H1 (cell line): ENCODE measurements around the gene AIPL1. TPM values are rescaled to one million over a fixed set of nuclear protein-coding genes. Genes with fewer than 3 reads are reported as not detected.

Source experiments
- CTCF ChIA-PET: fragments of 300-600 bp; sonication (Branson Sonifier 250); formaldehyde crosslinking; loops from one replicate; lab custom pipeline; 2021; ENCODE audit not compliant: partially characterized antibody; lab: Charles Lee
- POLR2A ChIA-PET: fragments of 300-600 bp; sonication (Branson Sonifier 250); formaldehyde crosslinking; loops from one replicate; lab custom pipeline; 2021; ENCODE audit warnings: inconsistent platforms; ENCODE audit not compliant: partially characterized antibody; lab: Charles Lee
- DNase-seq, 2 experiments: peaks; one replicate each; pipeline versions ENCODE4 v3.0.0 to v3.0.0-alpha.2; 2010 to 2022; ENCODE audit warnings: low spot score in 2 of 2, low read depth in 1 of 2, mixed read lengths in 1 of 2
- FAIRE-seq: peaks from 2 replicates; lab custom pipeline; 2011; peaks lifted over from hg19 to GRCh38; lab: Jason Lieb, UNC
- H2AFZ ChIP-seq: 2 replicates; pipeline ENCODE4 v1.8.1; 2012; ENCODE audit warnings: low read length, inconsistent platforms
- H2AK5ac ChIP-seq: 2 replicates; pipeline ENCODE4 v1.6.1; 2013; ENCODE audit warnings: low read depth, low read length
- H2BK120ac ChIP-seq: replicated peaks from 2 replicates; pipeline ENCODE3; 2013; ENCODE audit warnings: low read depth, low read length, inconsistent platforms
- H2BK12ac ChIP-seq: 2 replicates; pipeline ENCODE4 v1.6.1; 2013; ENCODE audit warnings: low read depth, low read length
- H2BK15ac ChIP-seq: 2 replicates; pipeline ENCODE4 v1.6.1; 2013; ENCODE audit warnings: low read length
- H2BK20ac ChIP-seq: 2 replicates; pipeline ENCODE4 v1.6.1; 2013; ENCODE audit warnings: low read length
- H2BK5ac ChIP-seq: 2 replicates; pipeline ENCODE4 v1.6.1; 2013; ENCODE audit warnings: low read depth, low read length
- H3K14ac ChIP-seq: 2 replicates; pipeline ENCODE4 v1.6.1; 2013; ENCODE audit warnings: inconsistent platforms; ENCODE audit not compliant: insufficient read length
- H3K18ac ChIP-seq: 2 replicates; pipeline ENCODE4 v1.6.1; 2013; ENCODE audit warnings: low read length; ENCODE audit errors: extremely low read depth
- H3K23ac ChIP-seq: 2 replicates; pipeline ENCODE4 v1.6.1; 2013; ENCODE audit warnings: inconsistent platforms; ENCODE audit not compliant: insufficient read length
- H3K23me2 ChIP-seq: 2 replicates; pipeline ENCODE4 v1.6.1; 2013; ENCODE audit warnings: low read depth, low read length
- H3K27ac ChIP-seq: 2 replicates; pipeline ENCODE4 v1.6.1; 2011; ENCODE audit warnings: low read depth, low read length, inconsistent platforms
- H3K27me3 ChIP-seq, 4 experiments: replicated peaks in 1 of 4; 1 replicate in 1 of 4; 2 replicates in 3 of 4; pipeline versions ENCODE4 v1.6.1 to v1.8.1; 2011 to 2013; ENCODE audit warnings: low read length in 3 of 4, mild to moderate bottlenecking in 3 of 4, inconsistent platforms in 2 of 4, mixed read lengths in 2 of 4, moderate library complexity in 1 of 4; ENCODE audit not compliant: control insufficient read depth in 3 of 4, insufficient read depth in 3 of 4; ENCODE audit errors: extremely low read depth in 1 of 4
- H3K36me3 ChIP-seq, 4 experiments: 2 replicates each; pipeline versions ENCODE4 v1.6.1 to v1.8.1; 2011 to 2013; ENCODE audit warnings: mild to moderate bottlenecking in 4 of 4, low read length in 3 of 4, moderate library complexity in 2 of 4, control low read depth in 1 of 4, inconsistent platforms in 1 of 4; ENCODE audit not compliant: insufficient read depth in 4 of 4, control insufficient read depth in 2 of 4
- H3K4ac ChIP-seq: replicated peaks from 2 replicates; pipeline ENCODE3; 2013; ENCODE audit warnings: low read length, low read depth, mixed read lengths, inconsistent platforms; ENCODE audit not compliant: insufficient read length
- H3K4me1 ChIP-seq, 4 experiments: replicated peaks in 1 of 4; 1 replicate in 1 of 4; 2 replicates in 3 of 4; pipeline versions ENCODE4 v1.6.1 to v1.8.1; 2011 to 2013; ENCODE audit warnings: low read length in 3 of 4, inconsistent platforms in 2 of 4, mixed read lengths in 1 of 4; ENCODE audit not compliant: insufficient read depth in 4 of 4, control insufficient read depth in 3 of 4
- H3K4me2 ChIP-seq, 2 experiments: 2 replicates each; pipeline versions ENCODE4 v1.6.1 to v1.8.1; 2011 to 2013; ENCODE audit warnings: low read depth in 2 of 2, low read length in 2 of 2, control low read depth in 1 of 2, inconsistent platforms in 1 of 2, mild to moderate bottlenecking in 1 of 2; ENCODE audit not compliant: insufficient read depth in 1 of 2
- H3K4me3 ChIP-seq, 4 experiments: fragments of 200-600, 300-600 bp in 1 of 4; sonication (generic), shearing (Covaris generic), sonication (Bioruptor Twin) in 1 of 4; 2 replicates each; pipeline versions ENCODE4 v1.5.1 to v1.8.1; 2011 to 2016; ENCODE audit warnings: low read length in 4 of 4, low read depth in 3 of 4, control low read depth in 2 of 4, inconsistent platforms in 2 of 4, mild to moderate bottlenecking in 2 of 4, mixed read lengths in 1 of 4, moderate library complexity in 1 of 4; ENCODE audit not compliant: insufficient read depth in 2 of 4; ENCODE audit errors: extremely low read depth in 1 of 4
- H3K56ac ChIP-seq: replicated peaks from 2 replicates; pipeline ENCODE3; 2013; ENCODE audit warnings: low read depth, mild to moderate bottlenecking, mixed read lengths, low read length, inconsistent platforms; ENCODE audit not compliant: insufficient read length
- H3K79me1 ChIP-seq: 2 replicates; pipeline ENCODE4 v1.6.1; 2013; ENCODE audit warnings: low read depth, low read length, control low read depth
- H3K79me2 ChIP-seq, 2 experiments: 2 replicates each; pipeline versions ENCODE4 v1.6.1 to v1.8.1; 2012 to 2013; ENCODE audit warnings: low read length in 2 of 2, mild to moderate bottlenecking in 2 of 2, inconsistent platforms in 1 of 2; ENCODE audit not compliant: insufficient read depth in 2 of 2, control insufficient read depth in 1 of 2
- H3K9ac ChIP-seq, 4 experiments: replicated peaks in 1 of 4; 1 replicate in 1 of 4; 2 replicates in 3 of 4; pipeline versions ENCODE4 v1.6.1 to v1.8.1; 2011 to 2013; ENCODE audit warnings: low read depth in 3 of 4, low read length in 3 of 4, control low read depth in 2 of 4, mild to moderate bottlenecking in 2 of 4, moderate library complexity in 2 of 4, inconsistent platforms in 1 of 4; ENCODE audit errors: extremely low read depth in 1 of 4
- H3K9me3 ChIP-seq, 2 experiments: 2 replicates each; pipeline versions ENCODE4 v1.6.1 to v1.8.1; 2012 to 2013; ENCODE audit warnings: mild to moderate bottlenecking in 2 of 2, moderate library complexity in 2 of 2, control low read depth in 1 of 2, inconsistent platforms in 1 of 2, low read depth in 1 of 2, low read length in 1 of 2, mixed read lengths in 1 of 2; ENCODE audit not compliant: insufficient read depth in 2 of 2
- H4K20me1 ChIP-seq, 2 experiments: replicated peaks in 1 of 2; 2 replicates each; pipeline versions ENCODE3 to v1.8.1; 2011 to 2013; ENCODE audit warnings: inconsistent platforms in 2 of 2, low read length in 2 of 2, mild to moderate bottlenecking in 1 of 2; ENCODE audit not compliant: insufficient read depth in 2 of 2, control insufficient read depth in 1 of 2
- H4K5ac ChIP-seq: 2 replicates; pipeline ENCODE4 v1.6.1; 2013; ENCODE audit warnings: low read length, low read depth, mixed read lengths, inconsistent platforms; ENCODE audit not compliant: insufficient read length
- H4K8ac ChIP-seq: 2 replicates; pipeline ENCODE4 v1.8.0; 2013; ENCODE audit warnings: mild to moderate bottlenecking, moderate library complexity, low read length, inconsistent platforms; ENCODE audit not compliant: insufficient read depth; ENCODE audit errors: extremely low read depth
- H4K91ac ChIP-seq: replicated peaks from 2 replicates; pipeline ENCODE3; 2013; ENCODE audit warnings: low read length, mixed read lengths, inconsistent platforms; ENCODE audit not compliant: insufficient read length
- ASH2L ChIP-seq: fragments of 200-600, 300-600 bp; sonication (generic); IDR thresholded peaks from one replicate; pipeline ENCODE4 v1.7.1; 2017; ENCODE audit warnings: low read length
- ATF2 ChIP-seq: IDR thresholded peaks from 2 replicates; pipeline ENCODE4 v1.6.1; 2012; ENCODE audit warnings: low read length, inconsistent platforms
- KDM4A ChIP-seq: IDR thresholded peaks from one replicate; pipeline ENCODE4 v1.7.1; 2012; ENCODE audit warnings: low read depth, mild to moderate bottlenecking, moderate library complexity, low read length, inconsistent platforms; ENCODE audit not compliant: severe bottlenecking
- MAFK ChIP-seq: IDR thresholded peaks from 2 replicates; pipeline ENCODE4 v1.6.1; 2012; ENCODE audit warnings: low read depth, mild to moderate bottlenecking, improper control_type of control experiment, low read length
- PHF8 ChIP-seq: fragments of 200-600 bp; sonication (generic); conservative IDR thresholded peaks from 2 replicates; pipeline ENCODE4 v1.7.1; 2012; ENCODE audit warnings: low read depth, mild to moderate bottlenecking, inconsistent platforms, low read length, moderate library complexity
- POLR2A ChIP-seq, 2 experiments: IDR thresholded peaks; 1 replicate in 1 of 2; 2 replicates in 1 of 2; pipeline ENCODE4 v1.6.1; 2011; ENCODE audit warnings: low read depth in 2 of 2, low read length in 2 of 2, mild to moderate bottlenecking in 2 of 2; ENCODE audit errors: control extremely low read depth in 1 of 2
- POU5F1 ChIP-seq: IDR thresholded peaks from 2 replicates; pipeline ENCODE4 v1.6.1; 2011; ENCODE audit warnings: low read depth, mild to moderate bottlenecking, low read length, moderate library complexity
- RXRA ChIP-seq: IDR thresholded peaks from 2 replicates; pipeline ENCODE4 v1.6.1; 2011; ENCODE audit warnings: low read depth, mild to moderate bottlenecking, low read length, moderate library complexity; ENCODE audit not compliant: insufficient read depth
- SAP30 ChIP-seq: fragments of 300-600 bp; sonication (generic); IDR thresholded peaks from 2 replicates; pipeline ENCODE4 v1.7.1; 2012; ENCODE audit warnings: low read length, moderate library complexity, mild to moderate bottlenecking, inconsistent platforms; ENCODE audit not compliant: insufficient read depth, insufficient replicate concordance
- SP4 ChIP-seq: IDR thresholded peaks from 2 replicates; pipeline ENCODE4 v1.6.1; 2012; ENCODE audit warnings: low read length, inconsistent platforms
- TCF12 ChIP-seq: IDR thresholded peaks from 2 replicates; pipeline ENCODE4 v1.6.1; 2011; ENCODE audit warnings: low read depth, mild to moderate bottlenecking, low read length
- TEAD4 ChIP-seq: IDR thresholded peaks from 2 replicates; pipeline ENCODE4 v1.6.1; 2012; ENCODE audit warnings: low read depth, low read length, inconsistent platforms, mixed read lengths
- ZNF274 ChIP-seq: IDR thresholded peaks from 2 replicates; pipeline ENCODE4 v1.7.0; 2012; ENCODE audit warnings: low read length, borderline replicate concordance; ENCODE audit errors: extremely low read depth
- WGBS, 2 experiments: shearing (Covaris generic) in 1 of 2; methylation state at CpG; one replicate each; pipeline versions ENCODE4 v1.1.6 to v1.1.7; 2013 to 2015; ENCODE audit warnings: low lambda C conversion rate in 2 of 2, mixed read lengths in 2 of 2, inconsistent platforms in 1 of 2, low coverage in 1 of 2, missing lambda C conversion rate in 1 of 2; ENCODE audit not compliant: insufficient replicate concordance in 2 of 2, insufficient coverage in 1 of 2, insufficient read length in 1 of 2; ENCODE audit errors: extremely low coverage in 1 of 2, missing lambda C conversion rate in 1 of 2; 5-methylcytosine and 5-hydroxymethylcytosine counted together
- polyA plus RNA-seq, 7 experiments: library from polyadenylated mRNA; depleted of rRNA in 3 of 7; stranded (reverse) in 5 of 7; unstranded in 2 of 7; fragments of >200 nt in 5 of 7; fragments of 200-250 nt in 2 of 7; gene quantifications; 1 replicate in 5 of 7; 2 replicates in 1 of 7; 4 replicates in 1 of 7; pipeline versions ENCODE4 v1.2.1 to v1.2.3, GENCODE V29; 2011 to 2013; ENCODE audit warnings: missing spikeins in 2 of 7, mixed read lengths in 2 of 7
- total RNA-seq: library from RNA; stranded (reverse); fragmentation: NEBNext Ultra II Directional; extraction: Animal tissue kit (Norgen Biotek cat#: 25700); gene quantifications from 2 replicates; pipeline ENCODE4 v1.2.1, GENCODE V29; 2021

The AIPL1 gene
- total and polyA plus RNA-seq, 2 of the 8 experiments (the other 6 are each of a cell fraction or from before 2014, with no cell fraction given) = 0.56 to 0.71 TPM

GRCh38 chr17:6462692-6463091, 27.8 kb upstream of the AIPL1 start:
- 81% methylated on average over 2 of the region's 2 CpGs; no CpG with 5 or more reads in 1 of the 2 experiments for whole genome bisulfite sequencing, 2 experiments
- H3K79me2 ChIP-seq = no peaks in the 10 kb centered on the region
- peak overlapping the region; percentile 88; the same call in 1 of the 2 replicates for H2BK15ac ChIP-seq
- no peak overlapping the region; the same call in 1 of the 2 replicates for H3K27ac ChIP-seq
- peak overlapping the region; percentile 32 for H3K4ac ChIP-seq
- H3K9ac ChIP-seq = no peak overlapping the region
- no peak overlapping the region for H3K14ac ChIP-seq
- peak overlapping the region; percentile 70 for H4K91ac ChIP-seq
- H3K36me3 ChIP-seq = no peaks in the 10 kb centered on the region
- no peak overlapping the region for H3K23ac ChIP-seq
- no peak overlapping the region for H2BK20ac ChIP-seq
- 0 out of 4 replicates have a peak overlapping the region, but pooled peaks of 1 of the 2 experiments have one; percentile 32 for H3K4me2 ChIP-seq
- no peak overlapping the region for H2BK5ac ChIP-seq
- H3K56ac ChIP-seq = no peak overlapping the region
- H3K27me3 ChIP-seq = no peaks in the 10 kb centered on the region; a peak in 2 of 7 replicates
- no peak overlapping the region for H2AK5ac ChIP-seq
- POLR2A ChIA-PET = interaction anchor here (0.7 to 7.4 kb wide), 7 partner anchors 8 to 97 kb away, joined by 3 to 34 read pairs (median 4); partner anchors contain the start of gene PIMREG
- H4K8ac ChIP-seq = no peak overlapping the region
- no peaks in the 10 kb centered on the region for H3K79me1 ChIP-seq
- no peak overlapping the region for H2BK12ac ChIP-seq
- H3K9me3 ChIP-seq = no peaks in the 10 kb centered on the region
- no peak overlapping the region for H4K5ac ChIP-seq
- H3K18ac ChIP-seq = no peak overlapping the region; the same call in 1 of the 2 replicates
- H3K4me1 ChIP-seq = peaks cover 4 to 24% (median 17%) of the 10 kb centered on the region in 4 experiments
- H2BK120ac ChIP-seq = no peak overlapping the region
- DNase-seq (no peak), FAIRE-seq (no peak)
- H2AFZ ChIP-seq = no peak overlapping the region
- no peaks in the 10 kb centered on the region for H4K20me1 ChIP-seq
- H3K23me2 ChIP-seq = no peaks in the 10 kb centered on the region
- no peak overlapping the region for H3K4me3 ChIP-seq
- CTCF ChIA-PET = interaction anchor here (0.7 to 8.3 kb wide), 7 partner anchors 8 to 186 kb away, joined by 3 to 68 read pairs (median 3); no protein-coding TSS in a partner anchor
- TF ChIP-seq SAP30 (no peak), ASH2L (no peak), SP4 (no peak), TEAD4 (no peak), ZNF274 (no peak), ATF2 (no peak), POU5F1 (no peak), TCF12 (no peak), MAFK (no peak), PHF8 (no peak), RXRA (no peak), KDM4A (no peak), POLR2A (IDR thresholded peaks at IDR 0.05; ENCODE audit: control extremely low read depth in 1 of 2, low read depth in 2 of 2, low read length in 2 of 2) (no peak)
